A673 (cell line): ENCODE data around the gene TMEM168. TPM values are rescaled to one million over a fixed set of nuclear protein-coding genes. Genes with fewer than 3 reads are reported as not detected.

Experiments
- BruUV-seq: library from RNA; stranded (reverse); fragments of 400-500 nt; replicated peaks from 2 replicates; lab custom pipeline; 2021; lab: Mats Ljungman, UMichigan
- CTCF ChIA-PET: fragments of 300-600 bp; sonication (Branson Sonifier 250); formaldehyde crosslinking; loops from one replicate; lab custom pipeline; 2022; ENCODE audit warnings: antibody characterized with exemption; lab: Charles Lee
- POLR2A ChIA-PET: fragments of 300-600 bp; sonication (Branson Sonifier 250); formaldehyde crosslinking; loops from one replicate; lab custom pipeline; 2022; ENCODE audit warnings: antibody characterized with exemption; ENCODE audit not compliant: low non-redundant PET; lab: Charles Lee
- DNase-seq: peaks from one replicate; pipeline ENCODE4 v3.0.0-alpha.2; 2015; ENCODE audit warnings: low spot score
- H3K27ac ChIP-seq: fragments of 200-600 bp; sonication (generic); 2 replicates; pipeline ENCODE4 v1.5.1; 2016; ENCODE audit warnings: mixed run types, low read depth, mild to moderate bottlenecking, mixed read lengths, antibody characterized with exemption, low read length; ENCODE audit not compliant: poor library complexity, severe bottlenecking
- H3K27me3 ChIP-seq: fragments of 200-600 bp; sonication (generic); replicated peaks from 2 replicates; pipeline ENCODE4 v1.6.1; 2017; ENCODE audit warnings: mixed run types, low read depth, mild to moderate bottlenecking, mixed read lengths, antibody characterized with exemption, low read length; ENCODE audit not compliant: insufficient read depth, poor library complexity
- H3K36me3 ChIP-seq: fragments of 200-600 bp; sonication (generic); 2 replicates; pipeline ENCODE4 v1.6.1; 2016; ENCODE audit warnings: mixed run types, mild to moderate bottlenecking, mixed read lengths, antibody characterized with exemption, low read length; ENCODE audit not compliant: insufficient read depth, poor library complexity, severe bottlenecking
- H3K4me1 ChIP-seq: fragments of 200-600 bp; sonication (generic); 2 replicates; pipeline ENCODE4 v1.6.1; 2017; ENCODE audit warnings: mixed run types, mild to moderate bottlenecking, mixed read lengths, antibody characterized with exemption, low read length; ENCODE audit not compliant: insufficient read depth, poor library complexity, severe bottlenecking
- H3K4me3 ChIP-seq: fragments of 200-600 bp; sonication (generic); 2 replicates; pipeline ENCODE4 v1.5.1; 2016; ENCODE audit warnings: low read depth, mixed run types, mild to moderate bottlenecking, mixed read lengths, low read length; ENCODE audit not compliant: poor library complexity, severe bottlenecking
- H3K9me3 ChIP-seq: fragments of 200-600 bp; sonication (generic); 2 replicates; pipeline ENCODE4 v1.6.1; 2016; ENCODE audit warnings: mixed run types, low read depth, mild to moderate bottlenecking, mixed read lengths, antibody characterized with exemption, low read length; ENCODE audit not compliant: poor library complexity, severe bottlenecking
- CTCF ChIP-seq: fragments of 300-800, 200-600 bp; sonication (generic); conservative IDR thresholded peaks from 2 replicates; pipeline ENCODE4 v1.5.1; 2017; ENCODE audit warnings: low read depth, mild to moderate bottlenecking, antibody characterized with exemption, low read length, moderate library complexity, mixed read lengths
- EZH2 ChIP-seq: fragments of 200-600 bp; sonication (generic); IDR thresholded peaks from 2 replicates; pipeline ENCODE4 v1.6.1; 2017; ENCODE audit warnings: borderline replicate concordance, low read depth, mild to moderate bottlenecking, mixed read lengths, antibody characterized with exemption, low read length; ENCODE audit not compliant: poor library complexity, severe bottlenecking
- intact Hi-C: fragments of 100-400 bp; cut with micrococcal nuclease; formaldehyde crosslinking; loops from one replicate; pipeline ENCODE4 v1.10.0; 2022; ENCODE audit not compliant: unreplicated experiment
- total RNA-seq: library from RNA; stranded (reverse); gene quantifications from 2 replicates; pipeline ENCODE4 v1.2.3, GENCODE V29; 2021

TMEM168 gene
- total RNA-seq, 1 experiment from 2014 or later = 26.4 TPM

GRCh38 chr7:112819536-112819935, 29.3 kb upstream of the TMEM168 start:
- intact Hi-C loops = no loop called here
- no peaks in the 10 kb centered on the region for H3K4me1 ChIP-seq
- H3K27me3 ChIP-seq = no peaks in the 10 kb centered on the region
- no peak for DNase-seq
- no peaks in the 10 kb centered on the region for H3K36me3 ChIP-seq
- no peak overlapping the region for H3K27ac ChIP-seq
- CTCF ChIA-PET = no interaction called here
- TF ChIP-seq EZH2 (no peak), CTCF (no peak)
- POLR2A ChIA-PET = no interaction called here
- H3K9me3 ChIP-seq = no peaks in the 10 kb centered on the region
- H3K4me3 ChIP-seq = no peak overlapping the region
- no TSS peak for BruUV-seq

GRCh38 chr7:112806156-112806555, 16.0 kb upstream of the TMEM168 start:
- H3K4me1 ChIP-seq = no peaks in the 10 kb centered on the region
- CTCF ChIA-PET = no interaction called here
- POLR2A ChIA-PET = no interaction called here
- intact Hi-C loops = no loop called here
- H3K4me3 ChIP-seq = no peak overlapping the region
- no peak overlapping the region for H3K27ac ChIP-seq
- no peaks in the 10 kb centered on the region for H3K9me3 ChIP-seq
- BruUV-seq = no TSS peak
- H3K36me3 ChIP-seq = no peaks in the 10 kb centered on the region
- TF ChIP-seq EZH2 (no peak), CTCF (no peak)
- no peak for DNase-seq
- no peaks in the 10 kb centered on the region for H3K27me3 ChIP-seq

- TF ChIP-seq CTCF (no peak), EZH2 (no peak)
- no peak overlapping the region for H3K4me3 ChIP-seq
- CTCF ChIA-PET = no interaction called here
- H3K9me3 ChIP-seq = no peaks in the 10 kb centered on the region
- no peaks in the 10 kb centered on the region for H3K27me3 ChIP-seq
- no peaks in the 10 kb centered on the region for H3K4me1 ChIP-seq
- no peaks in the 10 kb centered on the region for H3K36me3 ChIP-seq
- POLR2A ChIA-PET = no interaction called here
- intact Hi-C loops = no loop called here
- DNase-seq = no peak
- BruUV-seq = no TSS peak
- H3K27ac ChIP-seq = no peak overlapping the region
Measured at GRCh38 chr7:112802406-112802805, 12.2 kb upstream of the TMEM168 start.
